Measurements from ENCODE around the gene TRIO. TPM values are rescaled to one million over a fixed set of nuclear protein-coding genes. Genes with fewer than 3 reads are reported as not detected.

TRIO gene
- total RNA-seq, 1 donor from 2014 or later = 71.6 TPM

GRCh38 chr5:14366763-14367162, 223.6 kb downstream of the TRIO start:
- DNase-seq (ENCODE audit: low read depth) (no peak), FAIRE-seq (no peak)
- Histone ChIP-seq H3K4me3 (ENCODE audit: low read depth, low read length) (no peak overlapping the region), H3K36me3 (ENCODE audit: control insufficient read depth, insufficient read depth, low read length) (peaks cover 25% of the 10 kb centered on the region), H3K27me3 (ENCODE audit: control insufficient read depth, insufficient read depth, low read length) (no peaks in the 10 kb centered on the region)
- TF ChIP-seq, protein P1, sequence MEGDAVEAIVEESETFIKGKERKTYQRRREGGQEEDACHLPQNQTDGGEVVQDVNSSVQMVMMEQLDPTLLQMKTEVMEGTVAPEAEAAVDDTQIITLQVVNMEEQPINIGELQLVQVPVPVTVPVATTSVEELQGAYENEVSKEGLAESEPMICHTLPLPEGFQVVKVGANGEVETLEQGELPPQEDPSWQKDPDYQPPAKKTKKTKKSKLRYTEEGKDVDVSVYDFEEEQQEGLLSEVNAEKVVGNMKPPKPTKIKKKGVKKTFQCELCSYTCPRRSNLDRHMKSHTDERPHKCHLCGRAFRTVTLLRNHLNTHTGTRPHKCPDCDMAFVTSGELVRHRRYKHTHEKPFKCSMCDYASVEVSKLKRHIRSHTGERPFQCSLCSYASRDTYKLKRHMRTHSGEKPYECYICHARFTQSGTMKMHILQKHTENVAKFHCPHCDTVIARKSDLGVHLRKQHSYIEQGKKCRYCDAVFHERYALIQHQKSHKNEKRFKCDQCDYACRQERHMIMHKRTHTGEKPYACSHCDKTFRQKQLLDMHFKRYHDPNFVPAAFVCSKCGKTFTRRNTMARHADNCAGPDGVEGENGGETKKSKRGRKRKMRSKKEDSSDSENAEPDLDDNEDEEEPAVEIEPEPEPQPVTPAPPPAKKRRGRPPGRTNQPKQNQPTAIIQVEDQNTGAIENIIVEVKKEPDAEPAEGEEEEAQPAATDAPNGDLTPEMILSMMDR (IDR thresholded peaks at IDR 0.05; ENCODE audit: insufficient read depth, low read length, severe bottlenecking) = no peak

GRCh38 chr5:14367364-14367763, 224.2 kb downstream of the TRIO start:
- TF ChIP-seq, protein P1 (IDR thresholded peaks at IDR 0.05; ENCODE audit: insufficient read depth, low read length, severe bottlenecking) = no peak
- Histone ChIP-seq H3K27me3 (ENCODE audit: control insufficient read depth, insufficient read depth, low read length) (no peaks in the 10 kb centered on the region), H3K36me3 (ENCODE audit: control insufficient read depth, insufficient read depth, low read length) (peaks cover 23% of the 10 kb centered on the region), H3K4me3 (ENCODE audit: low read depth, low read length) (no peak overlapping the region)
- DNase-seq (ENCODE audit: low read depth) = no peak
- no peak for FAIRE-seq

GRCh38 chr5:14369780-14370179, 226.6 kb downstream of the TRIO start:
- Histone ChIP-seq H3K4me3 (ENCODE audit: low read depth, low read length) (no peak overlapping the region), H3K27me3 (ENCODE audit: control insufficient read depth, insufficient read depth, low read length) (no peaks in the 10 kb centered on the region), H3K36me3 (ENCODE audit: control insufficient read depth, insufficient read depth, low read length) (peaks cover 22% of the 10 kb centered on the region)
- TF ChIP-seq, protein P1 (IDR thresholded peaks at IDR 0.05; ENCODE audit: insufficient read depth, low read length, severe bottlenecking) = no peak
- no peak for DNase-seq (ENCODE audit: low read depth)
- FAIRE-seq = no peak

DNA sequence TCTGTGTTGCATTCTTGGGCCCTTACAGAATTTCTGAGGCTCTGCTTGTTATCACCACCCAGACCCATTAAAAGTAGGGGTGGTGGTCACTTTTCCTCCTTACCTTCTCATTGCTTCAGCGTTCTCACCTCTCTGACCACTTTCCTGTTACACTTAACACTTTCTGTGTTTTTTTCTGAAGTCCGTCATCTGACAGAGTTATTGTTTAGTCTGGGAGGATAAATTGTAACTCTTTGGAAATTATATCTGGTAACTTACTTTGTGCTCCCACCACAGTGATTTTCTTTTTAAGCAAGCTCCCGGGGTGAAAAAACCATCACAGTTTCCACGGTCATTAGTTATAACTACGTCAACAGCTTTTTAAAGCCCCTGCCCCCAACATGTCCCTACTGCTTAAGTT, 227.2 kb downstream of the TRIO start:
- FAIRE-seq (no peak), DNase-seq (ENCODE audit: low read depth) (no peak)
- TF ChIP-seq, protein P1 (IDR thresholded peaks at IDR 0.05; ENCODE audit: insufficient read depth, low read length, severe bottlenecking) = no peak
- Histone ChIP-seq H3K4me3 (ENCODE audit: low read depth, low read length) (no peak overlapping the region), H3K36me3 (ENCODE audit: control insufficient read depth, insufficient read depth, low read length) (peaks cover 21% of the 10 kb centered on the region), H3K27me3 (ENCODE audit: control insufficient read depth, insufficient read depth, low read length) (no peaks in the 10 kb centered on the region)

DNA sequence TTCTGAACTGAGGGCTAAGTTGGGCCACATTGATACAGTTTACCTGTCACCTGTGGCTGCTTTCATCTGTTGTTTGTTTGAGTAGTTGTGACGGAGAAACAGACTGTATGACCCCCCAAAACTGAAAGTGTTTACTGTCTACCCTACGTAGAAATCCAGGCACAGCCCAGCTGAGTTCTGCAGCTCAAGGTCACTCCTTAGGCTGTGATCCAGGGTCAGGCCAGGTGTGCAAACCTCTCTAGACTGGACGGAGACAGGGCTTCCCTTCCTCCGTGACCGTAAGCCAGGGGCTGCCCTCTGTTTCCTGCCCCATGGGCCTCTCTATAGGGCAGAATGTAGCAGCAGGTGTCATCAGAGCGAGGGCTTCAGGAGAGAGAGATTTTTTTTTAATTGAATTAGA, 230.5 kb downstream of the TRIO start:
- Histone ChIP-seq H3K36me3 (ENCODE audit: control insufficient read depth, insufficient read depth, low read length) (peaks cover 19% of the 10 kb centered on the region), H3K4me3 (ENCODE audit: low read depth, low read length) (no peak overlapping the region), H3K27me3 (ENCODE audit: control insufficient read depth, insufficient read depth, low read length) (no peaks in the 10 kb centered on the region)
- TF ChIP-seq, protein P1 (IDR thresholded peaks at IDR 0.05; ENCODE audit: insufficient read depth, low read length, severe bottlenecking) = no peak
- no peak for FAIRE-seq
- DNase-seq (ENCODE audit: low read depth) = no peak

DNA sequence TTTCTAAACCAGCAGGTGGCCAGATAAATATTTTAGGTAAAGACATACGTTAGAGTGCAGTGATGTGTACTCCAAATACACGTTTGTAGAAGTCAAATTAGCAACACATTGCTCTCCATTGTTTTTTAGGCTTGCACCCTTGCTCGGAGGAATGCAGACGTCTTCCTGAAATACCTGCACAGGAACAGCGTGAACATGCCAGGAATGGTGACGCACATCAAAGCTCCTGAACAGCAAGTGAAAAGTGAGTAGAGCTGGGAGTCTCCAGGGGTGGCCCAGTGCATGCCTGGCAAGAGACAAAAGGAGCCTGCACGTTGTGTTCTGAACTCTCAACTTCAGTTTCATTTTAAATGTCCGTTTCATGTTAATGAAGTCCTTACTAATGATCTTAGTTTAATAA, 231.0 kb downstream of the TRIO start:
- H3K36me3 ChIP-seq (ENCODE audit: control insufficient read depth, insufficient read depth, low read length) = peaks cover 19% of the 10 kb centered on the region
- H3K27me3 ChIP-seq (ENCODE audit: control insufficient read depth, insufficient read depth, low read length) = no peaks in the 10 kb centered on the region
- peak; percentile 71 for DNase-seq (ENCODE audit: low read depth)
- no peak for FAIRE-seq
- TF ChIP-seq, protein P1 (IDR thresholded peaks at IDR 0.05; ENCODE audit: insufficient read depth, low read length, severe bottlenecking) = no peak
- no peak overlapping the region for H3K4me3 ChIP-seq (ENCODE audit: low read depth, low read length)
